Dendritic cell treated with granulocyte-macrophage colony-stimulating factor and Interleukin-4, amounts not matched to agents 40 ng/mL and 50 ng/mL, for 4 days (primary cell): ENCODE data around the gene MEST.

Experiments used
- H3K27ac Mint-ChIP-seq: one replicate; pipeline ENCODE4 v1.8.0; 2022; ENCODE audit warnings: mild to moderate bottlenecking, mixed read lengths
- H3K27me3 Mint-ChIP-seq: one replicate; pipeline ENCODE4 v1.8.0; 2022; ENCODE audit warnings: mild to moderate bottlenecking, mixed read lengths
- H3K36me3 Mint-ChIP-seq: one replicate; pipeline ENCODE4 v1.8.0; 2022; ENCODE audit warnings: low read depth, mixed read lengths
- H3K4me1 Mint-ChIP-seq: one replicate; pipeline ENCODE4 v1.8.0; 2022; ENCODE audit warnings: low read depth, mixed read lengths
- H3K4me3 Mint-ChIP-seq: one replicate; pipeline ENCODE4 v1.8.0; 2022; ENCODE audit warnings: mild to moderate bottlenecking, moderate library complexity, mixed read lengths
- H3K9me3 Mint-ChIP-seq: one replicate; pipeline ENCODE4 v1.8.0; 2022; ENCODE audit warnings: mixed read lengths
- intact Hi-C: fragments of 100-400 bp; cut with micrococcal nuclease; formaldehyde crosslinking; loops from one replicate; pipeline ENCODE4 v1.15.0; 2022

Gene MEST

DNA sequence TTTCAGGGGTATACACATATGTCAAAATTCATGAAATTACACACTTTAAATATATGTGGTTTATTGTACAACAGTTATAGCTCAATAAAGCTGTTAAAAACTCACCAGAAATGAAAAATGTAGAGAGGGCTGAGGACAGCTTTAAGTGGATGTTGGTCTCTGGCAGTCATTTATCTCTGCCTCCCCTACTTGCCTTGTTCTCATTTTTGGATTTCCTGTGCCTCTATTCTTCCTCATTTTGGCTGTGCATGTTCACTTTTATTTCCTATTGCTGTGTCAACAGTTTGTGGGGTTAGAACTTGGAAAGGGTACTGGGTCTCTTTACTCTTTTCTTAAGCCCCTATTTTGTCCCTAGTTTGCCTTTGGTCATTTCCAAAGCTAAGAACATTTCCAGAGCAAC, 18.6 kb upstream of the MEST start:
- no peak overlapping the region for H3K4me3 Mint-ChIP-seq
- intact Hi-C loops, result no loop called here
- peak overlapping the region; percentile 82 for H3K27ac Mint-ChIP-seq
- H3K36me3 Mint-ChIP-seq, result no peaks in the 10 kb centered on the region
- H3K4me1 Mint-ChIP-seq, result peaks cover 33% of the 10 kb centered on the region
- H3K27me3 Mint-ChIP-seq, result no peaks in the 10 kb centered on the region
- H3K9me3 Mint-ChIP-seq, result no peaks in the 10 kb centered on the region

DNA sequence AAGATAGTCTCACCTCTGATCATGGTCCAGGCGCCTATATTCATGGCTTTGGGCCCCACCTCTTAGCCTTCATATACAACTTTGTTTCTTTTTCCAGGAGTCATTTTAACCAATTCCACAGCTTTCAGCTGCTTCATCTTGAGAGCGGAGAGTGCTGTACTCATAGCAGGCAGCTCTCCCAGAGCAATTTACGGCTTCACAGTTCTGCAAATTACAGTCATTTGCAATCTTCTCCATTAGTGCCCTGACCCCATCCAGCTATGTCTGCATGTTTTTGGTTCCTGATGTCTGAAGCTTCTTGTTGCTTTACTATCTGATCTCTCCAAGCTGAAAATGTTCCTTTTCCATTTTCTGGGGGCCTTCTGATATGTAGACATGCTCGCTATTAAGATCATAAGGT, 18.0 kb upstream of the MEST start:
- Mint-ChIP-seq H3K27ac (peak overlapping the region; percentile 82), H3K36me3 (no peaks in the 10 kb centered on the region), H3K27me3 (no peaks in the 10 kb centered on the region), H3K4me1 (peaks cover 33% of the 10 kb centered on the region), H3K9me3 (no peaks in the 10 kb centered on the region), H3K4me3 (peak overlapping the region; percentile 57)
- intact Hi-C loops, result no loop called here

DNA sequence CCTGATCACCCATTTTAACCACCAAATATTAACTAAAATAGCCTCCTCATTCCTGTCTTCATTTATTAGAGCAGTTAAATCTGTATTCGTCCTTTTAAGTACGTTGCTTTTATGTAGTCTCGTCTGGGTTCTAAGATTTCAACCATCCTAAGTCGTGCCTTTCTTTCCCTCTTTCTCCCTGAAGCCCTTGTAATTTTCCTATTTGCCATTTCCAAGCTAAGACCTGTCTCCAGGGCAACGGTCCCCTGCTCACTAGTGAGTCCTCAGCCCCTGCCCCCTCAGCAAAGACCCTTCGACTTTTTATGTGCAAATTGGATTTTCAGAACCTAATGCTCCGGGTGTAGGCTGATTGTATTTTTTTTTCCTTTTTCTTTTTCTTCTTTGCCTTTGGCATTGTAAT, 16.1 kb upstream of the MEST start:
- Mint-ChIP-seq H3K9me3 (no peaks in the 10 kb centered on the region), H3K4me1 (peaks cover 46% of the 10 kb centered on the region), H3K27me3 (no peaks in the 10 kb centered on the region), H3K27ac (no peak overlapping the region), H3K4me3 (no peak overlapping the region), H3K36me3 (no peaks in the 10 kb centered on the region)
- intact Hi-C loops, result no loop called here

DNA sequence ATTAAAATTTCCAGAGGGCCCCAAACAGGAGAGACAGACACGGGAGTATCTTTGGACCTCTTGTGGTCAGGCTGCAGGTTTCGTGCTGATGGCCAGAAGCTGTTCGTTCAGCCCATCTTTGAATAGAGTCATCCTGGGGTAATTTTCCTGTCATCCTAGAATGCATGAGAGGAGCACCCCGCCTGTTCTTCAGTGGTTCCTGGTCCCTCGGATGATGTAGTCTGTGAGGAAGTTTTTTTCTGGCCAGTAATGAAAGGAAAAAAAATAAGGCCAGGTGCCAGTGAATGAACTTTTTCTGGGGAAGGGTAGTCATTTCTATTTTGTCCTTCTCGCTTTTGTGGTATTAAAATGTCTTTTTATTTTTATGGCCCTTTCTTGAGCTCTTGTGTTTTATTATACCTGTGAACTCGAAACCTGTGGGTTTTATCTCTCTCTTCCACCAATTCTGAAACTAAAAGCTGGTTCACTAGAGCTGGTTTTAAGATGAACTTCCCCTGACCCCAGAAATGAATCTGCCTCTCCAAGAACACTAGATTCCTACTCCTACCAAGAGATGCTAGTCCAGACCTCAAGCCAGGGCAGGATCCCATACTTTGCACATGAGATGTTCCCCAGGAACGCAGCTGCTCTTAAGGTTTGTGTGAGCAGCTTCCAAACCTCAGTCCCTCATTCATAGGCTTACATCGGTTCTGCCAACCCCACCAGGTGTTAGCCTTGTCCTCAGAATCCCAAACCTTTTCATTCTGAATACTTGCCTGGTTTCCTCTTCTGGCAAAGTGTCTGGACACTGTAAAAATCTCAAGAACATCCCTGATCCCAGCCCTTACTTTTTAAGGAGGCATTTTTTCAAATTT, 15.4 kb upstream of the MEST start:
- peaks cover 46% of the 10 kb centered on the region for H3K4me1 Mint-ChIP-seq
- no peak overlapping the region for H3K4me3 Mint-ChIP-seq
- intact Hi-C loops, result no loop called here
- H3K36me3 Mint-ChIP-seq, result no peaks in the 10 kb centered on the region
- H3K27ac Mint-ChIP-seq, result peak overlapping the region; percentile 51
- no peaks in the 10 kb centered on the region for H3K9me3 Mint-ChIP-seq
- no peaks in the 10 kb centered on the region for H3K27me3 Mint-ChIP-seq

- Mint-ChIP-seq H3K36me3 (no peaks in the 10 kb centered on the region), H3K4me1 (peaks cover 34% of the 10 kb centered on the region), H3K4me3 (no peak overlapping the region), H3K27me3 (no peaks in the 10 kb centered on the region), H3K9me3 (no peaks in the 10 kb centered on the region), H3K27ac (no peak overlapping the region)
- intact Hi-C loops, result no loop called here
Measured at GRCh38 chr7:130478991-130479390, 12.9 kb upstream of the MEST start.

- no peaks in the 10 kb centered on the region for H3K9me3 Mint-ChIP-seq
- no peaks in the 10 kb centered on the region for H3K36me3 Mint-ChIP-seq
- H3K27me3 Mint-ChIP-seq, result peaks cover 3% of the 10 kb centered on the region
- H3K4me1 Mint-ChIP-seq, result peaks cover 28% of the 10 kb centered on the region
- no peak overlapping the region for H3K4me3 Mint-ChIP-seq
- intact Hi-C loops, result loop anchor here (10.0 kb wide), 1 partner anchor 45 kb away; no protein-coding TSS in a partner anchor
- H3K27ac Mint-ChIP-seq, result no peak overlapping the region
Measured at GRCh38 chr7:130479716-130480400, 12.0 kb upstream of the MEST start.

DNA sequence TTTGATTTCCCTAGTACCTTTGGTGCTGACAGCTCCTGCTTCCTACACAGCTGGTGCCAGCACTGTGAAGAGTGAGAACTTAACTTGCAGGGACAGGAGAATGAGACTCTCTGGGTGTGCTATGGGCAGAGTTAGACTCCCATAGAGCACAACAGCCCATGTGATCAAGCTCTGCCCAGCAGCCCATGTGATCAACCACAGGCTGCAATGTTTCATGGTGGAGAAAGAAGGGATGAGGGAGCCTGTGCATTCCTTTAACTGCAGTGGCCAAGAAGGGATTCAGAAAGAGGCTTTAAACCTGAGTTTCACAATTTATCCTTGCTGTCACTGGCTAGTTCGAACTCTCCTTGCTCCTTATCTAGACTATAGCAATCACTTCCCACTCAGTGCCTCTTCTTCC, 10.0 kb upstream of the MEST start:
- Mint-ChIP-seq H3K4me3 (no peak overlapping the region), H3K27ac (peak overlapping the region; percentile 27), H3K9me3 (no peaks in the 10 kb centered on the region), H3K4me1 (peaks cover 43% of the 10 kb centered on the region), H3K36me3 (no peaks in the 10 kb centered on the region), H3K27me3 (peaks cover 21% of the 10 kb centered on the region)
- intact Hi-C loops, result loop anchor here (10.0 kb wide), 1 partner anchor 47 kb away; no protein-coding TSS in a partner anchor

DNA sequence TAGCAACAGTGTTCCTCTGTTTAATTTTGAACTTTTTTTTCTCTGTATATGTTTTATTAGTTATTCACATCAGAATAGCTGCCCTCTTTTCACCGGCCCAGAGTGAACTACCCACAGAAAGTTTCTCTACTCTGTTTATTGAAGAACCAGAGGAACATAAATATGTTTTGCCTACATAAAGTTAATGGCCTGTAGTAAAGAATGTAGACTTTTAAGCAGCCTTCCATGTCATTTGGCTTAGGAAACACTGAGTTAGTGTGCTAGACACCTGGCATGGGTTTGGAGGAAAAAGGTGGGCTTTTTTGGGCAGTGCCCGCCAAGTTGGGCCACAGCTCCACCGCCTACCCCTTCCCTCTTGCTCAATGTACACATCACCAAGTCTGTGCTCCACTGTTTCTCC, 8.9 kb upstream of the MEST start:
- Mint-ChIP-seq H3K4me3 (no peak overlapping the region), H3K27ac (no peak overlapping the region), H3K36me3 (no peaks in the 10 kb centered on the region), H3K27me3 (peaks cover 29% of the 10 kb centered on the region), H3K4me1 (peaks cover 46% of the 10 kb centered on the region), H3K9me3 (no peaks in the 10 kb centered on the region)
- intact Hi-C loops, result loop anchor here (10.0 kb wide), 1 partner anchor 48 kb away; no protein-coding TSS in a partner anchor

- peak overlapping the region; percentile 81 for H3K4me3 Mint-ChIP-seq
- H3K27ac Mint-ChIP-seq, result peak overlapping the region; percentile 67
- no peaks in the 10 kb centered on the region for H3K36me3 Mint-ChIP-seq
- H3K4me1 Mint-ChIP-seq, result peaks cover 40% of the 10 kb centered on the region
- no peaks in the 10 kb centered on the region for H3K9me3 Mint-ChIP-seq
- intact Hi-C loops, result loop anchor here (5.0 to 10.0 kb wide), 2 partner anchors 51 to 423 kb away; no protein-coding TSS in a partner anchor
- peaks cover 49% of the 10 kb centered on the region for H3K27me3 Mint-ChIP-seq
Measured at GRCh38 chr7:130485734-130486113, 6.2 kb upstream of the MEST start.

DNA sequence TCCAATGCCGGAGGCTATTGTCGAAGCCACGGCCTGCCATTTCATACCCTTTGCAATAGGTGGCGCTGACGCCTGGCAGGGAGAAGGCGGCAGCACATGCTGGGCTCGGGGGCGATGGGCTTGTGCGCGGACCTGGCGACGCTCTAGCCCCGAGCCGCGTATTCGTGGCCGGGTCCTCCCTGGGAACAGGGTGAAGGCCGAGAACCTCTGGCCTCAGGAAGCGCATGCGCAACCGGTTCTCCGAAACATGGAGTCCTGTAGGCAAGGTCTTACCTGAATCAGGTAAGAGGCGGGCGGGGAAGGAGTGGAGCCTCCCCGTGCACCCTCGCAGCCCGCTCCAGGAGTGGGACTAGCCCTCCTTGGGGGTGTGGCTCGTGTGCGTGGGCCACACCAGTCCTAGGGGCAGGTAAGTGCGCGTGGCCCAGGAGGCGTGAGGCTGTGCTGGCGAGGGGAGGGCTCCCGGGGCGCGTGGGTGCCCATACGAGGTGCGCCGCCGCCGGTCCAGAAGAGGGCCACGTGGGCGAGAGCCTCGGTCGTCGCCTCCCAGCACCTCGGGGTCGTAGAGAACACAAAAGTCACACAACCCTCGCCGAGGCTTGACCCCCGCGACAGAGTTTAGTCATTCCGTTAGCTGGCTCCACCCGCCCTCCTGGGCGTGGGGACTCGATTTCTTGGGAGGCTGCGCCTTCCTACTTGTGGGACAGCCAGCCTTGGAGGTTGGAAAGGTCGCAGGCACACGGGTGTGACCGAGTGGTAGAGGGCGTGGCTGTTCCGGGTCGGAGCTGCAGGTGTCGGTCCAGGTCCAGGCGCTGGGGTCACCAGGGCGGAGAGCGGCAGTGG, 5.6 kb upstream of the MEST start:
- H3K36me3 Mint-ChIP-seq, result no peaks in the 10 kb centered on the region
- H3K9me3 Mint-ChIP-seq, result peaks cover 5% of the 10 kb centered on the region
- peaks cover 55% of the 10 kb centered on the region for H3K27me3 Mint-ChIP-seq
- peak overlapping the region; percentile 67 for H3K27ac Mint-ChIP-seq
- H3K4me1 Mint-ChIP-seq, result peaks cover 46% of the 10 kb centered on the region
- intact Hi-C loops, result loop anchor here (5.0 to 10.0 kb wide), 2 partner anchors 52 to 424 kb away; no protein-coding TSS in a partner anchor
- H3K4me3 Mint-ChIP-seq, result peak overlapping the region; percentile 81

- peaks cover 48% of the 10 kb centered on the region for H3K4me1 Mint-ChIP-seq
- intact Hi-C loops, result loop anchor here (5.0 to 10.0 kb wide), 2 partner anchors 52 to 425 kb away; no protein-coding TSS in a partner anchor
- peak overlapping the region; percentile 81 for H3K4me3 Mint-ChIP-seq
- H3K27ac Mint-ChIP-seq, result peak overlapping the region; percentile 67
- peaks cover 60% of the 10 kb centered on the region for H3K27me3 Mint-ChIP-seq
- H3K36me3 Mint-ChIP-seq, result no peaks in the 10 kb centered on the region
- peaks cover 8% of the 10 kb centered on the region for H3K9me3 Mint-ChIP-seq
Measured at GRCh38 chr7:130486954-130487436, 4.9 kb upstream of the MEST start.

DNA sequence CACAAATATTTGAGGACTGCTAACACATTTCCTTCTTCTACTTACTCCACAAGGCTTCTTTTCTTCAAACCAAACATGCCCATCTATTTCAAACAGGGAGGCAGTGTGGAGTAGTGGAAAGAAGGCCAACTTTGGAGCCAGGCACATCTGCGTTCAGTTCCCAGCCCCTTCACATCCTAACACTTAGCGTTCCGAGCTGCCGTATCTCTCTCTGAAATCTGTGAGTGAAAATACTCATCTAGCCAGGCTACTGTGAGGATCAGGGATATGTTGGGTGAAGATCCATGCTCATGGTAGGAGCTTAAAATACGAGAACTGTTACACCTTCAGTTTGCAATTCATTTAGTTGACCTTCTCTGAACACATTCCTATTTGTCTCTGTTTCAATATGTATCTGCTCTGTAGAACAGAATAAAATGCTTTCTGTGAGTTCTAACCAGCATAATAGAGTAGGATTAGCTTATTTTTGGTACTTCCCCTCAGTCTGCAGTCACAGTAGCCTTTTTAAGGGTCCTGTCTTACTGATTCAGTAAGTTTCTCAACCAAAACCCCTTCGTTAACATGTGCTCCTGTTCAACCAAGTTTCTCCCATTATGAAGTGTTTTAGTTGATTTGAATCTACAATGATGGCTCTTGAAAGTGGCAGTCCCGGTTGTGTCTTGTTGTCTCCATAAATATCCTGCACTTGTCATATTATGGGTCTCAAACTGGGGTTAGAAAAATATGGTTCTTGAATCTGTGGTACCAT, 3.3 kb upstream of the MEST start:
- no peak overlapping the region for H3K27ac Mint-ChIP-seq
- intact Hi-C loops, result loop anchor here (5.0 to 10.0 kb wide), 2 partner anchors 54 to 426 kb away; no protein-coding TSS in a partner anchor
- H3K27me3 Mint-ChIP-seq, result peaks cover 75% of the 10 kb centered on the region
- H3K4me1 Mint-ChIP-seq, result peaks cover 53% of the 10 kb centered on the region
- no peaks in the 10 kb centered on the region for H3K36me3 Mint-ChIP-seq
- H3K4me3 Mint-ChIP-seq, result no peak overlapping the region
- peaks cover 16% of the 10 kb centered on the region for H3K9me3 Mint-ChIP-seq
